Smooth muscle cell (in vitro differentiated cells): ENCODE results near the gene FN3K. TPM values are rescaled to one million over a fixed set of nuclear protein-coding genes. Genes with fewer than 3 reads are reported as not detected.

Source experiments
- DNase-seq: peaks from one replicate; lab custom pipeline; 2025; ENCODE audit not compliant: unreplicated experiment; lab: John Stamatoyannopoulos, UW
- H2AFZ ChIP-seq: fragments of 200-600 bp; sonication (generic); 2 replicates; pipeline ENCODE4 v1.6.0; 2016; ENCODE audit warnings: antibody characterized with exemption, low read depth, mild to moderate bottlenecking
- H3F3A ChIP-seq: fragments of 200-600 bp; sonication (generic); 2 replicates; pipeline ENCODE4 v1.6.0; 2017; ENCODE audit warnings: antibody characterized with exemption, low read depth
- H3K27ac ChIP-seq: fragments of 200-600 bp; sonication (generic); 2 replicates; pipeline ENCODE4 v1.5.1; 2016; ENCODE audit warnings: low read depth, mild to moderate bottlenecking
- H3K27me3 ChIP-seq: fragments of 200-600 bp; sonication (generic); 2 replicates; pipeline ENCODE4 v1.6.1; 2016; ENCODE audit warnings: low read depth, mild to moderate bottlenecking
- H3K36me3 ChIP-seq: fragments of 200-600 bp; sonication (generic); 2 replicates; pipeline ENCODE4 v1.5.1; 2016; ENCODE audit warnings: low read depth
- H3K4me1 ChIP-seq: fragments of 200-600 bp; sonication (generic); 2 replicates; pipeline ENCODE4 v1.5.1; 2016; ENCODE audit warnings: low read depth
- H3K4me2 ChIP-seq: fragments of 200-600 bp; sonication (generic); 2 replicates; pipeline ENCODE4 v1.6.0; 2016; ENCODE audit warnings: mild to moderate bottlenecking
- H3K4me3 ChIP-seq: fragments of 200-600 bp; sonication (generic); 2 replicates; pipeline ENCODE4 v1.5.1; 2016; ENCODE audit warnings: mild to moderate bottlenecking
- H3K79me2 ChIP-seq: fragments of 200-600 bp; sonication (generic); 2 replicates; pipeline ENCODE4 v1.6.0; 2016; ENCODE audit warnings: low read depth, mild to moderate bottlenecking
- H3K9ac ChIP-seq: fragments of 200-600 bp; sonication (generic); 2 replicates; pipeline ENCODE4 v1.6.0; 2016; ENCODE audit warnings: low read depth
- H3K9me3 ChIP-seq: fragments of 200-600 bp; sonication (generic); replicated peaks from 2 replicates; pipeline ENCODE4 v1.5.1; 2016; ENCODE audit warnings: low read depth
- H4K20me1 ChIP-seq: fragments of 200-600 bp; sonication (generic); 2 replicates; pipeline ENCODE4 v1.6.0; 2016; ENCODE audit warnings: low read depth
- WGBS: methylation state at CpG from one replicate; pipeline ENCODE4 v1.1.7; 2016; ENCODE audit warnings: low lambda C conversion rate; 5-methylcytosine and 5-hydroxymethylcytosine counted together
- polyA plus RNA-seq: library from polyadenylated mRNA; unstranded; fragments of >200 nt; fragmentation: Nextera tagmentation; extraction: Ambion mirVana; gene quantifications from 2 replicates; pipeline ENCODE4 v1.2.1, GENCODE V29; 2016
- total RNA-seq: library from RNA; depleted of rRNA; stranded (reverse); fragments of >200 nt; gene quantifications from 2 replicates; pipeline ENCODE4 v1.2.3, GENCODE V29; 2014
- TF ChIP-seq, protein P1 (sequence below): fragments of 200-600 bp; sonication (generic); IDR thresholded peaks from 2 replicates; pipeline ENCODE4 v1.5.1; 2017; ENCODE audit warnings: borderline replicate concordance, mild to moderate bottlenecking, antibody characterized with exemption; ENCODE audit not compliant: insufficient read depth, poor library complexity, severe bottlenecking

Gene FN3K
- total and polyA plus RNA-seq, 2 experiments from 2014 or later: 0.94 to 1.2 TPM

DNA sequence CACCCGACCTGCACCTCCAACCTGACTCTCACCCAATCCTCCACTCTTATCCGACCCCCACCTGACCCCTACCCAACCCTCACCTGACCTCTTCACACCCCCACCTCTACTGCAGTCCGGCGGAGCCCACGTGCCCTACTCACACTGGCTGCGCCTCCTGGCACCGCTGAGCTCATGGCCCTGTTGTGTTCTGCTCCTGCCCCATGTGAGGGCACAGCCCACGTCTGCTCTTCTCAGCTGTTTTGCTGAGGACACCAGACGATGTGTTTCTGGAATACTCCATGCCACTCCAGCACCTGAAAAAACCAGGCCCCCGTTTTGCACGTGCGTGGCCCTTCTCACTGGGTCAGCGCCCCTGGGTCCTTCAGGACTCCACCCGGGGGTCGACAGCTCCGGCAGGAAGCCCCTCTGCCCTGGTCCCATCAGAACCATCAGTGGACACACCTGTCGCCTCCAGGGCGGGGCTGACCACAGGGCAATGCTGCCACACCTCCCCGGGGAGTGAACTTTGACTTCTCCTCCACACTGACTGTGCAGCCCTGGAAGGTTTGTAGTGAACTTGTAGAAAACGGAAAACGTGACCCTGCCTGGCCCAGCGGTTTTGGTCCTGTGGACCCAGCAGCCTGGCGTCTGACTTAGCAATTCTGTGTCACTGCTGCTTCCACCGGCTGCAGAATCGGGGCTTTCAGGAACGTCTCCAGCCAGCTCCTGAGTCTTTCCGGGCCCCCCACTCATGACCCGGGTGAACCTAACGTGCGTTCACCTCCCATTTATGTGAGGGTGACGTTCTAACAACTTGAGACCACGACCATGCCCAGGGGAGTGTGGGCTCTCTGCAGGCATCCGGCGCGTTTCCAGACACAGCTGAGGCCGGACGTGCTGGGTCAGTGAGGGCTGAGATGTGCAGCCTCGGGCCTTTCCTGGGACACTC lies 31.2 kb upstream of the FN3K start:
- Histone ChIP-seq H3K36me3 (no peaks in the 10 kb centered on the region), H3K9ac (no peak overlapping the region), H3K4me1 (no peaks in the 10 kb centered on the region), H3K4me2 (no peak overlapping the region), H2AFZ (no peak overlapping the region), H3K79me2 (no peaks in the 10 kb centered on the region), H3K27ac (no peak overlapping the region), H3F3A (no peaks in the 10 kb centered on the region), H4K20me1 (no peaks in the 10 kb centered on the region), H3K4me3 (no peak overlapping the region), H3K27me3 (no peaks in the 10 kb centered on the region), H3K9me3 (no peaks in the 10 kb centered on the region)
- WGBS: 88% methylated on average over 36 of the region's 38 CpGs
- TF ChIP-seq, protein P1, sequence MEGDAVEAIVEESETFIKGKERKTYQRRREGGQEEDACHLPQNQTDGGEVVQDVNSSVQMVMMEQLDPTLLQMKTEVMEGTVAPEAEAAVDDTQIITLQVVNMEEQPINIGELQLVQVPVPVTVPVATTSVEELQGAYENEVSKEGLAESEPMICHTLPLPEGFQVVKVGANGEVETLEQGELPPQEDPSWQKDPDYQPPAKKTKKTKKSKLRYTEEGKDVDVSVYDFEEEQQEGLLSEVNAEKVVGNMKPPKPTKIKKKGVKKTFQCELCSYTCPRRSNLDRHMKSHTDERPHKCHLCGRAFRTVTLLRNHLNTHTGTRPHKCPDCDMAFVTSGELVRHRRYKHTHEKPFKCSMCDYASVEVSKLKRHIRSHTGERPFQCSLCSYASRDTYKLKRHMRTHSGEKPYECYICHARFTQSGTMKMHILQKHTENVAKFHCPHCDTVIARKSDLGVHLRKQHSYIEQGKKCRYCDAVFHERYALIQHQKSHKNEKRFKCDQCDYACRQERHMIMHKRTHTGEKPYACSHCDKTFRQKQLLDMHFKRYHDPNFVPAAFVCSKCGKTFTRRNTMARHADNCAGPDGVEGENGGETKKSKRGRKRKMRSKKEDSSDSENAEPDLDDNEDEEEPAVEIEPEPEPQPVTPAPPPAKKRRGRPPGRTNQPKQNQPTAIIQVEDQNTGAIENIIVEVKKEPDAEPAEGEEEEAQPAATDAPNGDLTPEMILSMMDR: no peak
- DNase-seq: no peak

DNA sequence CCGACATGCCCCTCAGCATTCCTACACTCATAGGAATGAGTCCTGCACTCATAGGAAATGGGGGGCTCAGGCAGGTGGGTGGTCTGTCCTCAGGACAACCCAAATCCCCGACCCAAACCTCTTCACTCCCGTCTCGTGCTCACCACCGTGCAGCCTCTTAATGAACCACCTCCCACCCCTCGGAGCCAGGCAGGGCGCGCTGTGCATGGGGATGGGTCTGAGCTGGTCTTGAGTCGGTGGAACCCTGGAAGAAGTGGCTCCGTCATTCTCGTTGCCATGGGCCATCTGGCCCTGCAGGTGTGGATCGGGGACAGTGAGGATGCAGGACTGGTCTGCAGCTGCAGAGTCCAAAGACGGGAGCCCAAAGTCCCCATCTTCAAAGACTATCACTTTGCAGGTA lies 30.5 kb upstream of the FN3K start:
- Histone ChIP-seq H3K9me3 (no peaks in the 10 kb centered on the region), H3K27ac (no peak overlapping the region), H3F3A (no peaks in the 10 kb centered on the region), H3K4me3 (no peak overlapping the region), H3K4me1 (no peaks in the 10 kb centered on the region), H3K9ac (no peak overlapping the region), H4K20me1 (no peaks in the 10 kb centered on the region), H3K79me2 (no peaks in the 10 kb centered on the region), H3K36me3 (no peaks in the 10 kb centered on the region), H3K4me2 (no peak overlapping the region), H2AFZ (no peak overlapping the region), H3K27me3 (no peaks in the 10 kb centered on the region)
- TF ChIP-seq, protein P1: no peak
- 85% methylated on average over 13 of the region's 13 CpGs for WGBS
- no peak for DNase-seq

DNA sequence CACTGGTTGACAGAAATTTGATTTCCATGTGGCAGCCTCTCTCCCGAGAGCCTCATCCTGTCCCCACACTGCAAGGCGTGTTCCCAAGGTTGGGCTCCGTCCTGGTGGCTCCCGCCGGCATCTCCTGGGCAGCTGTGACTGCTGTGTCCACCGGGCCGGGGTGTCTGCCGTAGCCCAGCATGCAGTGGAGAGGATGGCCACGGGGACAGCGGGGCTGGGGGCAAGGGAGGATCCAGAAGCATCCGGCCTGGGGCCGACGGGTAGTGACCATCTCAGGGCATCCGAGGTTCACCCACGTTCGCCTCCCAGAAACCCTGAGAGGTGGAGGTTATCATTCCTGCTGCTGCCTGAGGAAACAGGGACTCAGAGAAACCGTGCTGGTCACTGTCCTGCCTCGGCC lies 29.7 kb upstream of the FN3K start:
- no peaks in the 10 kb centered on the region for H3K36me3 ChIP-seq
- TF ChIP-seq, protein P1: no peak
- WGBS: 92% methylated on average over 18 of the region's 18 CpGs

More for the DNA sequence above, 29.7 kb upstream of the FN3K start:
- Histone ChIP-seq H3K27me3 (no peaks in the 10 kb centered on the region), H4K20me1 (no peaks in the 10 kb centered on the region), H3K4me3 (no peak overlapping the region), H3K9ac (no peak overlapping the region), H3K9me3 (no peaks in the 10 kb centered on the region), H3K79me2 (no peaks in the 10 kb centered on the region), H3K27ac (no peak overlapping the region), H3F3A (no peaks in the 10 kb centered on the region), H3K4me2 (no peak overlapping the region), H3K4me1 (no peaks in the 10 kb centered on the region), H2AFZ (no peak overlapping the region)
- no peak for DNase-seq
